ENCODE data around the gene PEX16. TPM values are rescaled to one million over a fixed set of nuclear protein-coding genes. Genes with fewer than 3 reads are reported as not detected.

The PEX16 gene
- total and polyA plus RNA-seq, 9 of the 15 experiments (the other 6 are each of a cell fraction or from before 2014, with no cell fraction given), result 1.5 to 43.9 (median 14.6) TPM

DNA sequence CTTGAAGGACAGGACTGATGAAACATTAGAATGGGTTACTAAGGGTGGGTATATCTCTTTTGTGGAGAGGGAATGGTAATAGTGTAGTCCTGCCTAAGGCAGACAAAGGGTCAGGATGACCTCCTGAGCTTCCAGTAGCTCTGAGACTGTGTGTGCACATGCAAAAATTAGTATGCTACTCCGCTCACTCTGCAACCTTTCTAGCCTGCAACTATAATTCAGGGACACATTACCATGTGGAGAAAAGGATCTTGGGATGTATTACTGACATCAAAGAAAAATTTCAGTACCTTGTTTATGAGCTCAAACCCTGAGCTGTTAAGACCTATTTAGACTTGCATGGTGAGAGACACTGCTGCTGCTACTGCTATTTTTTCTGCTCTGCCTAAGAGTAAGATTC, 30.2 kb upstream of the PEX16 start:
- FAIRE-seq (no peak), DNase-seq (ENCODE audit: extremely low read depth in 1 of 4, low spot score in 3 of 4) (no peak), ATAC-seq (no peak)
- WGBS (ENCODE audit: insufficient coverage, low coverage, missing lambda C conversion rate), result 100% methylated on average over 1 of the region's 1 CpG
- H4K20me1 ChIP-seq (replicated peaks; ENCODE audit: control insufficient read depth, insufficient read depth, low read length), result no peaks in the 10 kb centered on the region
- H3K9me1 ChIP-seq (ENCODE audit: control insufficient read depth, insufficient read depth, low read length), result no peaks in the 10 kb centered on the region
- ChIA-PET CTCF (ENCODE audit: low intra/inter-chr PET ratio) (no interaction called here), POLR2A (interaction anchor here (0.8 to 0.9 kb wide), 2 partner anchors 21 to 37 kb away, joined by 3 to 4 read pairs; no protein-coding TSS in a partner anchor)
- H3K4me3 ChIP-seq, result no peak overlapping the region
- no peak overlapping the region for H2AFZ ChIP-seq (ENCODE audit: low read depth, low read length)
- no TSS peak for BruUV-seq (replicated peaks)
- H3K79me2 ChIP-seq (ENCODE audit: control insufficient read depth, insufficient read depth, low read length), result no peaks in the 10 kb centered on the region
- H3K4me1 ChIP-seq (replicated peaks in 1 of 2; ENCODE audit: control insufficient read depth in 2 of 2, insufficient read depth in 2 of 2, low read length in 2 of 2), result peaks cover 0 to 8% of the 10 kb centered on the region in 2 experiments; a peak in 3 of 5 replicates
- H3K4me2 ChIP-seq (ENCODE audit: insufficient read depth, low read length), result no peak overlapping the region
- H3K27ac ChIP-seq (ENCODE audit: extremely low read depth, low read depth, low read length), result no peak overlapping the region
- intact Hi-C loops (cut with micrococcal nuclease), result loop anchor here (10.0 kb wide), 1 partner anchor 73 kb away; no protein-coding TSS in a partner anchor
- in situ Hi-C loops (cut with MboI), result no loop called here
- no peaks in the 10 kb centered on the region for H3K9me3 ChIP-seq (replicated peaks; ENCODE audit: control insufficient read depth, insufficient read depth, low read depth, low read length)
- H3K9ac ChIP-seq (ENCODE audit: insufficient read depth in 1 of 2, low read depth in 2 of 2, low read length in 2 of 2), result no peak overlapping the region
- no peak for TF ChIP-seq RFX7 (CRISPR knock-in tag; IDR thresholded peaks at IDR 0.05)
- TF ChIP-seq, protein P1, sequence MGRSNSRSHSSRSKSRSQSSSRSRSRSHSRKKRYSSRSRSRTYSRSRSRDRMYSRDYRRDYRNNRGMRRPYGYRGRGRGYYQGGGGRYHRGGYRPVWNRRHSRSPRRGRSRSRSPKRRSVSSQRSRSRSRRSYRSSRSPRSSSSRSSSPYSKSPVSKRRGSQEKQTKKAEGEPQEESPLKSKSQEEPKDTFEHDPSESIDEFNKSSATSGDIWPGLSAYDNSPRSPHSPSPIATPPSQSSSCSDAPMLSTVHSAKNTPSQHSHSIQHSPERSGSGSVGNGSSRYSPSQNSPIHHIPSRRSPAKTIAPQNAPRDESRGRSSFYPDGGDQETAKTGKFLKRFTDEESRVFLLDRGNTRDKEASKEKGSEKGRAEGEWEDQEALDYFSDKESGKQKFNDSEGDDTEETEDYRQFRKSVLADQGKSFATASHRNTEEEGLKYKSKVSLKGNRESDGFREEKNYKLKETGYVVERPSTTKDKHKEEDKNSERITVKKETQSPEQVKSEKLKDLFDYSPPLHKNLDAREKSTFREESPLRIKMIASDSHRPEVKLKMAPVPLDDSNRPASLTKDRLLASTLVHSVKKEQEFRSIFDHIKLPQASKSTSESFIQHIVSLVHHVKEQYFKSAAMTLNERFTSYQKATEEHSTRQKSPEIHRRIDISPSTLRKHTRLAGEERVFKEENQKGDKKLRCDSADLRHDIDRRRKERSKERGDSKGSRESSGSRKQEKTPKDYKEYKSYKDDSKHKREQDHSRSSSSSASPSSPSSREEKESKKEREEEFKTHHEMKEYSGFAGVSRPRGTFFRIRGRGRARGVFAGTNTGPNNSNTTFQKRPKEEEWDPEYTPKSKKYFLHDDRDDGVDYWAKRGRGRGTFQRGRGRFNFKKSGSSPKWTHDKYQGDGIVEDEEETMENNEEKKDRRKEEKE (IDR thresholded peaks at IDR 0.05; ENCODE audit: borderline replicate concordance in 1 of 2, control insufficient read depth in 1 of 2, low read depth in 2 of 2, low read length in 1 of 2), result no peak
- no peak for TF ChIP-seq CC2D1A (IDR thresholded peaks at IDR 0.05)
- TF ChIP-seq DNMT1 (IDR thresholded peaks at IDR 0.05), result no peak
- no peak for TF ChIP-seq SMAD4 (CRISPR knock-in tag; conservative IDR thresholded peaks at IDR 0.05)
- no peak for TF ChIP-seq ZNF717 (CRISPR knock-in tag; IDR thresholded peaks at IDR 0.05)
- TF ChIP-seq ZNF280B (CRISPR knock-in tag; IDR thresholded peaks at IDR 0.05), result no peak
- no peak for TF ChIP-seq ZNF583 (CRISPR knock-in tag; IDR thresholded peaks at IDR 0.05)
- TF ChIP-seq ZNF12 (CRISPR knock-in tag; IDR thresholded peaks at IDR 0.05), result no peak
- no peak for TF ChIP-seq NR2F6 (CRISPR knock-in tag; IDR thresholded peaks at IDR 0.05)
- no peak for TF ChIP-seq HMBOX1 (IDR thresholded peaks at IDR 0.05)
- no peak for TF ChIP-seq SIRT6 (IDR thresholded peaks at IDR 0.05; ENCODE audit: low read depth, low read length)
- TF ChIP-seq FOXJ3 (CRISPR knock-in tag; IDR thresholded peaks at IDR 0.05), result no peak
- no peak for TF ChIP-seq ELF1 (tag; IDR thresholded peaks at IDR 0.05)
- TF ChIP-seq NRF1 (conservative IDR thresholded peaks at IDR 0.05 in 1 of 2, IDR thresholded peaks at IDR 0.05 in 1 of 2), result no peak
- TF ChIP-seq POLR2AphosphoS2 (IDR thresholded peaks at IDR 0.05; ENCODE audit: low read length), result no peak
- TF ChIP-seq, protein P2, sequence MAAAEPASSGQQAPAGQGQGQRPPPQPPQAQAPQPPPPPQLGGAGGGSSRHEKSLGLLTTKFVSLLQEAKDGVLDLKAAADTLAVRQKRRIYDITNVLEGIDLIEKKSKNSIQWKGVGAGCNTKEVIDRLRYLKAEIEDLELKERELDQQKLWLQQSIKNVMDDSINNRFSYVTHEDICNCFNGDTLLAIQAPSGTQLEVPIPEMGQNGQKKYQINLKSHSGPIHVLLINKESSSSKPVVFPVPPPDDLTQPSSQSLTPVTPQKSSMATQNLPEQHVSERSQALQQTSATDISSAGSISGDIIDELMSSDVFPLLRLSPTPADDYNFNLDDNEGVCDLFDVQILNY (CRISPR knock-in tag; IDR thresholded peaks at IDR 0.05), result no peak
- TF ChIP-seq ZNF212 (CRISPR knock-in tag; IDR thresholded peaks at IDR 0.05), result no peak
- H3K36me3 ChIP-seq (ENCODE audit: control insufficient read depth, insufficient read depth, low read length), result peaks cover 31% of the 10 kb centered on the region; the same call in 2 of the 3 replicates
- no peaks in the 10 kb centered on the region for H3K27me3 ChIP-seq (ENCODE audit: control insufficient read depth in 2 of 2, insufficient read depth in 2 of 2, low read length in 2 of 2)

All from K562 (cell line).